K562 (cell line): ENCODE measurements around the gene RAD54L. TPM values are rescaled to one million over a fixed set of nuclear protein-coding genes. Genes with fewer than 3 reads are reported as not detected.
A peak's percentile ranks its signal among the peaks of the same experiment; 100 is the strongest.

ENCODE experiments used
- ATF1 ChIP-seq, 2 experiments: fragments of 450-650 bp in 1 of 2; IDR thresholded peaks; 2 replicates each; pipeline ENCODE4 v1.6.1; 2016; ENCODE audit warnings: missing compliant biosample characterization in 1 of 2, missing genetic modification characterization in 1 of 2
- CREM ChIP-seq: IDR thresholded peaks from 2 replicates; pipeline ENCODE4 v1.6.1; 2014; ENCODE audit warnings: antibody characterized with exemption, low read depth
- ELF1 ChIP-seq: fragments of 200-800 bp; sonication (Bioruptor generic); IDR thresholded peaks from 2 replicates; pipeline ENCODE4 v1.6.1; 2016; ENCODE audit warnings: missing genetic modification characterization, missing compliant biosample characterization
- MGA ChIP-seq: fragments of 450-650 bp; IDR thresholded peaks from 2 replicates; pipeline ENCODE4 v1.6.1; 2016; ENCODE audit warnings: mild to moderate bottlenecking, moderate library complexity
- POLR2AphosphoS5 ChIP-seq: IDR thresholded peaks from 2 replicates; pipeline ENCODE4 v1.6.1; 2011; ENCODE audit warnings: mild to moderate bottlenecking, low read depth, low read length, moderate library complexity; ENCODE audit not compliant: control insufficient read depth, insufficient read depth
- PTRF ChIP-seq: fragments of 450-650 bp; IDR thresholded peaks from 2 replicates; pipeline ENCODE4 v1.6.1; 2016; ENCODE audit warnings: mild to moderate bottlenecking, missing genetic modification characterization, missing compliant biosample characterization
- RBM25 ChIP-seq: fragments of 200-400 bp; formaldehyde crosslinking; IDR thresholded peaks from 2 replicates; pipeline ENCODE4 v1.6.1; 2018; ENCODE audit warnings: low read length, low read depth, moderate library complexity; ENCODE audit not compliant: severe bottlenecking
- RNF219 ChIP-seq: fragments of 250-450 bp; sonication (Bioruptor Pico); IDR thresholded peaks from 2 replicates; pipeline ENCODE4 v1.5.0; 2022; ENCODE audit warnings: mild to moderate bottlenecking
- SP1 ChIP-seq: sonication (generic); formaldehyde crosslinking; IDR thresholded peaks from 2 replicates; pipeline ENCODE4 v1.8.1; 2022; ENCODE audit warnings: mild to moderate bottlenecking, missing genetic modification reagents
- TBP ChIP-seq: optimal IDR thresholded peaks from 2 replicates; pipeline ENCODE3; 2011; ENCODE audit warnings: low read depth, low read length, improper control_type of control experiment
- TRIM28 ChIP-seq: fragments of 450-650 bp; IDR thresholded peaks from 2 replicates; pipeline ENCODE4 v1.6.1; 2017
- ZNF551 ChIP-seq: fragments of 250-450 bp; sonication (Bioruptor Pico); IDR thresholded peaks from 2 replicates; pipeline ENCODE4 v1.5.0; 2021; ENCODE audit warnings: mild to moderate bottlenecking, moderate library complexity
- polyA plus RNA-seq, 8 experiments: library from polyadenylated mRNA; depleted of rRNA in 4 of 8; stranded (reverse) in 5 of 8; unstranded in 3 of 8; fragments of >200 nt; fragmentation: Nextera tagmentation in 2 of 8; fragmentation: Illumina TruSeq in 1 of 8; extraction: Ambion mirVana in 2 of 8; extraction: Trizol in 1 of 8; gene quantifications; 2 replicates each; pipeline versions ENCODE4 v1.2.1 to v1.2.3, GENCODE V29; 2011 to 2014; ENCODE audit warnings: inconsistent platforms in 1 of 8, missing spikeins in 1 of 8
- total RNA-seq, 7 experiments: library from RNA; depleted of rRNA in 6 of 7; stranded (reverse); fragments of >200 nt in 6 of 7; fragmentation: Illumina TruSeq in 2 of 7; extraction: Trizol in 2 of 7; gene quantifications; 2 replicates each; pipeline versions ENCODE4 v1.2.1 to v1.2.3, GENCODE V29; 2011 to 2021; ENCODE audit warnings: low replicate concordance in 1 of 7
- TF ChIP-seq, protein P1 (sequence below): sonication (generic); formaldehyde crosslinking; IDR thresholded peaks from 2 replicates; pipeline ENCODE4 v1.8.1; 2023; ENCODE audit warnings: mild to moderate bottlenecking, missing genetic modification reagents

The RAD54L gene
- total and polyA plus RNA-seq, 9 of the 15 experiments (the other 6 are each of a cell fraction or from before 2014, with no cell fraction given) = 17.9 to 92.3 (median 37.5) TPM

- TF ChIP-seq RBM25 = no peak
- TF ChIP-seq ELF1 (tag) = peak; percentile 90
- peak; percentile 91 for TF ChIP-seq TBP
- TF ChIP-seq ZNF551 (CRISPR knock-in tag) = no peak
- TF ChIP-seq, protein P1, sequence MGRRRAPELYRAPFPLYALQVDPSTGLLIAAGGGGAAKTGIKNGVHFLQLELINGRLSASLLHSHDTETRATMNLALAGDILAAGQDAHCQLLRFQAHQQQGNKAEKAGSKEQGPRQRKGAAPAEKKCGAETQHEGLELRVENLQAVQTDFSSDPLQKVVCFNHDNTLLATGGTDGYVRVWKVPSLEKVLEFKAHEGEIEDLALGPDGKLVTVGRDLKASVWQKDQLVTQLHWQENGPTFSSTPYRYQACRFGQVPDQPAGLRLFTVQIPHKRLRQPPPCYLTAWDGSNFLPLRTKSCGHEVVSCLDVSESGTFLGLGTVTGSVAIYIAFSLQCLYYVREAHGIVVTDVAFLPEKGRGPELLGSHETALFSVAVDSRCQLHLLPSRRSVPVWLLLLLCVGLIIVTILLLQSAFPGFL (CRISPR knock-in tag) = no peak
- TF ChIP-seq CREM = peak; percentile 70
- no peak for TF ChIP-seq RNF219 (CRISPR knock-in tag)
- no peak for TF ChIP-seq PTRF
- peak; percentile 33; the same call in 1 of the 2 replicates for TF ChIP-seq MGA
- TF ChIP-seq ATF1 (CRISPR knock-in tag; IDR thresholded peaks at IDR 0.05) = no peak
- peak; percentile 96 for TF ChIP-seq ATF1 (tag; IDR thresholded peaks at IDR 0.05)
- peak; percentile 92 for TF ChIP-seq SP1 (CRISPR knock-in tag)
- TF ChIP-seq POLR2AphosphoS5 = peak; percentile 92
- TF ChIP-seq TRIM28 = peak; percentile 29; the same call in 1 of the 2 replicates
Measured at GRCh38 chr1:46303038-46303871, 55.7 kb downstream of the RAD54L start, which contains the start of the genes LRRC41 and UQCRH (continued).
